ENCODE measurements around the gene TP53RK.

Gene TP53RK

GRCh38 chr20:46689082-46689753 is at the start of gene TP53RK:
Gene TP53RK, minus strand, starts transcription at chr20:46689444. Its CDS starts 30 bp downstream, at chr20:46689414.
- peak; percentile 100 for DNase-seq

- DNase-seq, result no peak
Observed at GRCh38 chr20:46735436-46735835, 46.2 kb upstream of the TP53RK start.

GRCh38 chr20:46731770-46732169 is 42.5 kb upstream of the TP53RK start:
- no peak for DNase-seq

- no peak for DNase-seq
Observed at GRCh38 chr20:46725186-46726165, 36.2 kb upstream of the TP53RK start.

- DNase-seq, result no peak
Observed at GRCh38 chr20:46724343-46724959, 35.2 kb upstream of the TP53RK start.

- DNase-seq, result no peak
Observed at GRCh38 chr20:46723039-46723438, 33.8 kb upstream of the TP53RK start.

GRCh38 chr20:46722450-46722849 is 33.2 kb upstream of the TP53RK start:
- no peak for DNase-seq

GRCh38 chr20:46721476-46721875 is 32.2 kb upstream of the TP53RK start:
- no peak for DNase-seq

GRCh38 chr20:46720776-46721425 is 31.7 kb upstream of the TP53RK start:
- peak; percentile 20 for DNase-seq

GRCh38 chr20:46720019-46720418 is 30.8 kb upstream of the TP53RK start:
- DNase-seq, result no peak

- no peak for DNase-seq
Observed at GRCh38 chr20:46717818-46718541, 28.7 kb upstream of the TP53RK start.

- DNase-seq, result peak; percentile 85
Observed at GRCh38 chr20:46715292-46715756, 26.1 kb upstream of the TP53RK start.

GRCh38 chr20:46713957-46714834 is 25.0 kb upstream of the TP53RK start:
- no peak for DNase-seq

- no peak for DNase-seq
Observed at GRCh38 chr20:46712056-46712636, 22.9 kb upstream of the TP53RK start.

GRCh38 chr20:46710153-46710913 is 21.1 kb upstream of the TP53RK start:
- no peak for DNase-seq

- DNase-seq, result peak; percentile 70
Observed at GRCh38 chr20:46709459-46710152, 20.4 kb upstream of the TP53RK start, which contains the start of gene SLC2A10. Gene SLC2A10, plus strand, starts transcription at chr20:46709649. Its CDS starts 88 bp downstream, at chr20:46709737.

GRCh38 chr20:46709055-46709458 is 19.8 kb upstream of the TP53RK start:
- DNase-seq, result no peak

- no peak for DNase-seq
Observed at GRCh38 chr20:46708172-46708860, 19.1 kb upstream of the TP53RK start.
